HCEC 1CT (cell line): Measurements from ENCODE around the gene ZKSCAN8.

ENCODE experiments used
- DNase-seq: peaks from one replicate; pipeline ENCODE4 v3.0.0-alpha.2; 2017

Gene ZKSCAN8

GRCh38 chr6:28140616-28141015, 1.1 kb upstream of the ZKSCAN8 start:
- DNase-seq: no peak

- no peak for DNase-seq
These were observed 763 bp downstream of the ZKSCAN8 start for GRCh38 chr6:28142446-28142845.

GRCh38 chr6:28145231-28145630, 3.5 kb downstream of the ZKSCAN8 start:
- peak; percentile 43 for DNase-seq

GRCh38 chr6:28152531-28152930, 10.8 kb downstream of the ZKSCAN8 start:
- DNase-seq: no peak

GRCh38 chr6:28153546-28153945, 11.9 kb downstream of the ZKSCAN8 start:
- no peak for DNase-seq

GRCh38 chr6:28154357-28154756, 12.7 kb downstream of the ZKSCAN8 start:
- no peak for DNase-seq

GRCh38 chr6:28158318-28158717, 16.6 kb downstream of the ZKSCAN8 start:
- no peak for DNase-seq

GRCh38 chr6:28159029-28159607, 17.4 kb downstream of the ZKSCAN8 start:
- no peak for DNase-seq

- no peak for DNase-seq
These were observed 18.6 kb downstream of the ZKSCAN8 start for GRCh38 chr6:28160233-28160632.

- DNase-seq: peak; percentile 69
These were observed 19.9 kb downstream of the ZKSCAN8 start for GRCh38 chr6:28161410-28162079.

- no peak for DNase-seq
These were observed 23.9 kb downstream of the ZKSCAN8 start for GRCh38 chr6:28165563-28165962.

GRCh38 chr6:28167068-28167467, 25.4 kb downstream of the ZKSCAN8 start:
- DNase-seq: peak; percentile 86

GRCh38 chr6:28167926-28168325, 26.2 kb downstream of the ZKSCAN8 start:
- DNase-seq: no peak

GRCh38 chr6:28171271-28171670, 29.6 kb downstream of the ZKSCAN8 start:
- no peak for DNase-seq

GRCh38 chr6:28172006-28172405, 30.3 kb downstream of the ZKSCAN8 start:
- DNase-seq: no peak

- DNase-seq: no peak
These were observed 34.7 kb downstream of the ZKSCAN8 start for GRCh38 chr6:28176373-28176772.

GRCh38 chr6:28182255-28182654, 40.6 kb downstream of the ZKSCAN8 start:
- no peak for DNase-seq

- DNase-seq: no peak
These were observed 46.7 kb downstream of the ZKSCAN8 start for GRCh38 chr6:28188111-28188979.

GRCh38 chr6:28200020-28200419, 58.3 kb downstream of the ZKSCAN8 start:
- no peak for DNase-seq

- no peak for DNase-seq
These were observed 61.5 kb downstream of the ZKSCAN8 start for GRCh38 chr6:28203201-28203600.

- no peak for DNase-seq
These were observed 64.2 kb downstream of the ZKSCAN8 start for GRCh38 chr6:28205879-28206278.

- no peak for DNase-seq
These were observed 64.8 kb downstream of the ZKSCAN8 start for GRCh38 chr6:28206527-28206926.

- peak; percentile 19 for DNase-seq
These were observed 65.3 kb downstream of the ZKSCAN8 start for GRCh38 chr6:28206928-28207509.
